HCT116 (cell line): ENCODE data around the gene CCL23. TPM values are rescaled to one million over a fixed set of nuclear protein-coding genes. Genes with fewer than 3 reads are reported as not detected.

ENCODE experiments used
- ATAC-seq: fragments of 200-7000 bp; cut with Tn5 transposase; 2 replicates; pipeline ENCODE4 v1.9.1; 2020; ENCODE audit warnings: mild to moderate bottlenecking, moderate library complexity
- BruUV-seq: library from RNA; stranded (reverse); fragments of 400-500 nt; replicated peaks from 2 replicates; lab custom pipeline; 2021; lab: Mats Ljungman, UMichigan
- CTCF ChIA-PET: fragments of 300-600 bp; sonication (Branson Sonifier 250); formaldehyde crosslinking; loops from one replicate; lab custom pipeline; 2021; ENCODE audit warnings: antibody characterized with exemption; lab: Charles Lee
- POLR2A ChIA-PET: fragments of 300-600, 350-600 bp; sonication (Branson Sonifier 250); formaldehyde crosslinking; loops from one replicate; lab custom pipeline; 2021; ENCODE audit warnings: antibody characterized with exemption; lab: Charles Lee
- RAD21 ChIA-PET, 2 experiments: fragments of 300-600 bp; sonication (Branson Sonifier 250); formaldehyde crosslinking; loops; one replicate each; lab custom pipeline; 2023; ENCODE audit warnings: low total read pairs in 2 of 2; ENCODE audit not compliant: uncharacterized antibody in 2 of 2, unreplicated experiment in 2 of 2, low non-redundant PET in 1 of 2; lab: Charles Lee
- DNase-seq: peaks from one replicate; pipeline ENCODE4 v3.0.0-alpha.2; 2010; ENCODE audit warnings: low read depth, low spot score
- H2AFZ ChIP-seq: fragments of 200-600 bp; shearing (Covaris generic), sonication (generic); 2 replicates; pipeline ENCODE4 v1.6.1; 2017; ENCODE audit warnings: low read depth, mixed run types, mixed read lengths, antibody characterized with exemption, low read length; ENCODE audit not compliant: poor library complexity, severe bottlenecking
- H3K27ac ChIP-seq: 2 replicates; pipeline ENCODE4 v1.5.1; 2012; ENCODE audit warnings: low read depth, low read length
- H3K27me3 ChIP-seq: fragments of 200-600 bp; sonication (generic); 2 replicates; pipeline ENCODE4 v1.6.1; 2016; ENCODE audit warnings: mixed run types, low read length, mixed read lengths; ENCODE audit not compliant: insufficient read depth
- H3K36me3 ChIP-seq, 2 experiments: fragments of 200-500 bp in 1 of 2; fragments of 200-600 bp in 1 of 2; sonication (Bioruptor generic) in 1 of 2; sonication (generic) in 1 of 2; 2 replicates each; pipeline versions ENCODE4 v1.5.1 to v1.6.1; 2014 to 2016; ENCODE audit warnings: low read length in 2 of 2, inconsistent platforms in 1 of 2, mixed read lengths in 1 of 2, mixed run types in 1 of 2; ENCODE audit not compliant: insufficient read depth in 2 of 2, control insufficient read depth in 1 of 2
- H3K4me1 ChIP-seq, 2 experiments: fragments of 200-600 bp in 1 of 2; sonication (generic) in 1 of 2; 2 replicates each; pipeline versions ENCODE4 v1.5.1 to v1.6.1; 2012 to 2017; ENCODE audit warnings: low read length in 2 of 2, inconsistent platforms in 1 of 2, mild to moderate bottlenecking in 1 of 2, mixed read lengths in 1 of 2, mixed run types in 1 of 2, moderate library complexity in 1 of 2; ENCODE audit not compliant: insufficient read depth in 2 of 2, control insufficient read depth in 1 of 2
- H3K4me2 ChIP-seq: fragments of 200-600 bp; sonication (generic); 2 replicates; pipeline ENCODE4 v1.6.1; 2017; ENCODE audit warnings: mixed run types, low read length, mixed read lengths
- H3K4me3 ChIP-seq, 2 experiments: fragments of 200-600 bp in 1 of 2; sonication (generic) in 1 of 2; replicated peaks in 1 of 2; 2 replicates each; pipeline ENCODE4 v1.5.1; 2011 to 2016; ENCODE audit warnings: low read length in 2 of 2, control low read depth in 1 of 2, low read depth in 1 of 2, mild to moderate bottlenecking in 1 of 2, mixed read lengths in 1 of 2, mixed run types in 1 of 2
- H3K79me2 ChIP-seq: fragments of 200-600 bp; sonication (generic); 2 replicates; pipeline ENCODE4 v1.6.1; 2017; ENCODE audit warnings: mild to moderate bottlenecking, mixed run types, low read length, moderate library complexity, mixed read lengths; ENCODE audit not compliant: insufficient read depth
- H3K9ac ChIP-seq: fragments of 200-600 bp; sonication (generic); 2 replicates; pipeline ENCODE4 v1.6.1; 2016; ENCODE audit warnings: low read length, mixed read lengths
- H3K9me2 ChIP-seq: fragments of 200-600 bp; sonication (generic), shearing (Covaris generic); 2 replicates; pipeline ENCODE4 v1.6.1; 2017; ENCODE audit warnings: mixed run types, mild to moderate bottlenecking, moderate library complexity; ENCODE audit not compliant: insufficient read depth
- H3K9me3 ChIP-seq, 2 experiments: fragments of 200-500 bp in 1 of 2; fragments of 200-600 bp in 1 of 2; sonication (Bioruptor generic) in 1 of 2; sonication (generic) in 1 of 2; 2 replicates each; pipeline ENCODE4 v1.6.1; 2014 to 2017; ENCODE audit warnings: low read length in 2 of 2, mixed read lengths in 2 of 2, inconsistent platforms in 1 of 2, low read depth in 1 of 2, mild to moderate bottlenecking in 1 of 2, mixed run types in 1 of 2, moderate library complexity in 1 of 2; ENCODE audit not compliant: control insufficient read depth in 1 of 2, insufficient read depth in 1 of 2
- H4K20me1 ChIP-seq: fragments of 200-600 bp; sonication (generic), shearing (Covaris generic); 2 replicates; pipeline ENCODE4 v1.6.1; 2017; ENCODE audit warnings: mixed run types, mild to moderate bottlenecking, moderate library complexity; ENCODE audit not compliant: insufficient read depth
- CEBPB ChIP-seq: IDR thresholded peaks from 2 replicates; pipeline ENCODE4 v1.6.1; 2012; ENCODE audit warnings: low read depth
- CTCF ChIP-seq, 3 experiments: fragments of 200-600 bp in 1 of 3; sonication (generic) in 1 of 3; IDR thresholded peaks in 2 of 3; conservative IDR thresholded peaks in 1 of 3; 2 replicates each; pipeline ENCODE4 v1.5.1; 2012 to 2017; ENCODE audit warnings: low read depth in 2 of 3, low read length in 2 of 3, antibody characterized with exemption in 1 of 3, borderline replicate concordance in 1 of 3, control low read depth in 1 of 3, mild to moderate bottlenecking in 1 of 3, mixed read lengths in 1 of 3, mixed run types in 1 of 3, moderate library complexity in 1 of 3; ENCODE audit not compliant: insufficient read depth in 1 of 3
- EZH2 ChIP-seq: fragments of 200-600 bp; sonication (generic); IDR thresholded peaks from 2 replicates; pipeline ENCODE4 v1.6.1; 2017; ENCODE audit warnings: antibody characterized with exemption, mixed run types
- FOSL1 ChIP-seq: IDR thresholded peaks from 2 replicates; pipeline ENCODE4 v1.6.1; 2012; ENCODE audit warnings: low read depth
- JUND ChIP-seq: IDR thresholded peaks from 2 replicates; pipeline ENCODE4 v1.6.1; 2012
- POLR2A ChIP-seq: IDR thresholded peaks from 2 replicates; pipeline ENCODE4 v1.7.0; 2011; ENCODE audit warnings: borderline replicate concordance; ENCODE audit not compliant: insufficient read depth, insufficient read length; ENCODE audit errors: extremely low read depth
- POLR2AphosphoS5 ChIP-seq: IDR thresholded peaks from 2 replicates; pipeline ENCODE4 v1.6.1; 2011; ENCODE audit warnings: mild to moderate bottlenecking, low read depth, low read length, moderate library complexity
- SIN3A ChIP-seq: IDR thresholded peaks from 2 replicates; pipeline ENCODE4 v1.6.1; 2012; ENCODE audit warnings: low read depth
- SRF ChIP-seq: IDR thresholded peaks from 2 replicates; pipeline ENCODE4 v1.6.1; 2012; ENCODE audit warnings: low read depth
- YY1 ChIP-seq: IDR thresholded peaks from 2 replicates; pipeline ENCODE4 v1.6.1; 2011; ENCODE audit warnings: low read length, low read depth, moderate library complexity, mild to moderate bottlenecking; ENCODE audit not compliant: insufficient replicate concordance; ENCODE audit errors: extremely low read depth
- ZBTB33 ChIP-seq: IDR thresholded peaks from 2 replicates; pipeline ENCODE4 v1.6.1; 2011; ENCODE audit warnings: mild to moderate bottlenecking, low read length, moderate library complexity; ENCODE audit not compliant: insufficient replicate concordance; ENCODE audit errors: extremely low read depth
- intact Hi-C: fragments of 100-400 bp; cut with micrococcal nuclease; formaldehyde crosslinking; loops from 2 replicates; pipeline ENCODE4 v1.10.0; 2022
- total RNA-seq: library from RNA; stranded (reverse); gene quantifications from one replicate; pipeline ENCODE4 v1.2.1, GENCODE V29; 2021; ENCODE audit not compliant: unreplicated experiment

Gene CCL23
- total RNA-seq, 1 experiment from 2014 or later: not detected

GRCh38 chr17:36002631-36003030, 15.1 kb downstream of the CCL23 start:
- TF ChIP-seq EZH2 (no peak), CTCF (IDR thresholded peaks at IDR 0.05 in 2 of 3, conservative IDR thresholded peaks at IDR 0.05 in 1 of 3; ENCODE audit: borderline replicate concordance in 1 of 3, insufficient read depth in 1 of 3, low read depth in 2 of 3, low read length in 2 of 3) (no peak), POLR2AphosphoS5 (no peak), ZBTB33 (no peak), JUND (no peak), YY1 (no peak), FOSL1 (no peak), SIN3A (no peak), POLR2A (no peak), CEBPB (no peak), SRF (no peak)
- Histone ChIP-seq H3K79me2 (no peaks in the 10 kb centered on the region), H3K27ac (no peak overlapping the region), H3K27me3 (no peaks in the 10 kb centered on the region), H3K36me3 (no peaks in the 10 kb centered on the region), H2AFZ (no peak overlapping the region), H3K4me3 (no peak overlapping the region), H3K4me2 (no peak overlapping the region), H3K9me2 (no peaks in the 10 kb centered on the region), H3K9me3 (no peaks in the 10 kb centered on the region), H3K4me1 (no peaks in the 10 kb centered on the region), H4K20me1 (no peaks in the 10 kb centered on the region), H3K9ac (no peak overlapping the region)
- ATAC-seq: no peak
- ChIA-PET POLR2A (no interaction called here), CTCF (no interaction called here), RAD21 (no interaction called here)
- no peak for DNase-seq
- intact Hi-C loops: no loop called here
- BruUV-seq: no TSS peak
